Fibroblast of villous mesenchyme (primary cell): ENCODE data around the gene TRIM37. TPM values are rescaled to one million over a fixed set of nuclear protein-coding genes. Genes with fewer than 3 reads are reported as not detected.

ENCODE experiments used
- DNase-seq: peaks from one replicate; pipeline ENCODE4 v3.0.0-alpha.2; 2010; ENCODE audit warnings: low read depth
- H3K4me3 ChIP-seq: 2 replicates; pipeline ENCODE4 v1.5.1; 2011; ENCODE audit warnings: low read depth, mild to moderate bottlenecking, low read length
- CTCF ChIP-seq: IDR thresholded peaks from 2 replicates; pipeline ENCODE4 v1.5.1; 2012; ENCODE audit warnings: low read depth, mild to moderate bottlenecking, low read length; ENCODE audit not compliant: insufficient read depth
- total RNA-seq: library from RNA; depleted of rRNA; stranded (reverse); fragments of >200 nt; gene quantifications from 2 replicates; pipeline ENCODE4 v1.2.3, GENCODE V29; 2012

The TRIM37 gene
- total RNA-seq, 1 donor = 62.6 TPM

GRCh38 chr17:59046192-59046591 is 60.5 kb downstream of the TRIM37 start:
- no peak for TF ChIP-seq CTCF
- no peak overlapping the region for H3K4me3 ChIP-seq
- no peak for DNase-seq

- TF ChIP-seq CTCF = no peak
- peak; percentile 28 for DNase-seq
- H3K4me3 ChIP-seq = no peak overlapping the region
Observed at GRCh38 chr17:59038734-59039133, 67.9 kb downstream of the TRIM37 start.

- no peak for DNase-seq
- no peak overlapping the region for H3K4me3 ChIP-seq
- TF ChIP-seq CTCF = no peak
Observed at GRCh38 chr17:59037960-59038359, 68.7 kb downstream of the TRIM37 start.

DNA sequence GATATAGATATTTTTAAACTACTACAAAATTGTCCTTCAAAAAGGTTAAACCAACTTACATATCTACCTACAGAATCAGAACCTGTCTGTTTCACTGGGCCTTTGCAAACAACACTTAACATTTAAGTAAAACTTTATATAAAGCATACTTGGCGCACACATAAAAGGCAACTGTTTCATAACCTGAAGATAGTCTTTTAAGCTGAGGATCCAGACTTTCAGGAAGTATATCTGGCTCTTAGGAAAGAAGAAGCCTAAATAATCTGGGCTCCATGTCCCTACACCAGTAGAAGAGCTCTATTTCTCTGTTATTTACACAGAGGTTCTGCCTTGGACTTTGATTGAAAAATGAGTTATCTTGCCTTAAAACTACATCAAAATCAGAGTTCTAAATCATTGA is 75.9 kb downstream of the TRIM37 start:
- DNase-seq = no peak
- no peak overlapping the region for H3K4me3 ChIP-seq
- no peak for TF ChIP-seq CTCF

GRCh38 chr17:59028328-59028727 is 78.4 kb downstream of the TRIM37 start:
- no peak for TF ChIP-seq CTCF
- no peak for DNase-seq
- no peak overlapping the region for H3K4me3 ChIP-seq

DNA sequence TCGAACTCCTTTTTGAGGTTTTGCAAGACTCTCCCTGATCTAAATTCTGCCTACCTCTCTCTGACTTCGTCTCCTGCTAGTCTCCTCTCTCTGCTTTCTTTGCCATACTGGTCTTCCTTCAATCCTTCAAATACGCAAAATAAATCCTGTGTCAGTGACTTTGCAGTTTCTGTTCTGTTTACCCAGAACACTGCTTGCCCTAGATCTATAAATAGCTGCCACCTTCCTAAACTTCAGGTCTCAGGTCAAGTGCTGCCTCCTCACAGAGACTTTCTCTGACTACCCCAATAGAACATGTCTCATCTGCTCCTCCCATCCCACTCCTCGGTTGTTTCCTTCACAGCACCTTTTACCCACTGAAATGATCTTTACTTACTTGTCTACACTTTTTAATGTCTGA is 78.9 kb downstream of the TRIM37 start:
- TF ChIP-seq CTCF = no peak

GRCh38 chr17:59026176-59026939 is 80.3 kb downstream of the TRIM37 start:
- DNase-seq = peak; percentile 49
- TF ChIP-seq CTCF = no peak
- H3K4me3 ChIP-seq = no peak overlapping the region

More for the DNA sequence above, 78.9 kb downstream of the TRIM37 start:
- peak; percentile 7 for DNase-seq
- H3K4me3 ChIP-seq = no peak overlapping the region
